Measurements from ENCODE around the gene TRMT1. TPM values are rescaled to one million over a fixed set of nuclear protein-coding genes. Genes with fewer than 3 reads are reported as not detected.

TRMT1 gene
- total and polyA plus RNA-seq, 2 of the 8 experiments (the other 6 are each of a cell fraction or from before 2014, with no cell fraction given) = 77.4 to 99.3 TPM

- Histone ChIP-seq H2BK20ac (ENCODE audit: low read length) (no peak overlapping the region), H3K27me3 (replicated peaks in 1 of 4; ENCODE audit: control insufficient read depth in 3 of 4, extremely low read depth in 1 of 4, insufficient read depth in 3 of 4, low read length in 3 of 4) (peaks cover 14 to 76% (median 51%) of the 10 kb centered on the region in 4 experiments), H4K8ac (ENCODE audit: extremely low read depth, insufficient read depth, low read length) (no peak overlapping the region), H2BK12ac (ENCODE audit: low read depth, low read length) (no peak overlapping the region), H2BK5ac (ENCODE audit: low read depth, low read length) (no peak overlapping the region), H3K27ac (ENCODE audit: low read depth, low read length) (no peak overlapping the region), H3K14ac (ENCODE audit: insufficient read length) (no peak overlapping the region), H3K9me3 (ENCODE audit: insufficient read depth in 2 of 2, low read depth in 1 of 2, low read length in 1 of 2) (no peaks in the 10 kb centered on the region), H2AK5ac (ENCODE audit: low read depth, low read length) (no peak overlapping the region), H2AFZ (ENCODE audit: low read length) (no peak overlapping the region), H4K20me1 (replicated peaks in 1 of 2; ENCODE audit: control insufficient read depth in 1 of 2, insufficient read depth in 2 of 2, low read length in 2 of 2) (peaks cover 2 to 5% of the 10 kb centered on the region in 2 experiments), H3K23me2 (ENCODE audit: low read depth, low read length) (peaks cover 3% of the 10 kb centered on the region; the same call in 1 of the 2 replicates), H3K36me3 (ENCODE audit: control insufficient read depth in 2 of 4, insufficient read depth in 4 of 4, low read length in 3 of 4) (no peaks in the 10 kb centered on the region), H3K56ac (replicated peaks; ENCODE audit: insufficient read length, low read depth, low read length) (no peak overlapping the region), H4K91ac (replicated peaks; ENCODE audit: insufficient read length, low read length) (no peak overlapping the region), H3K4me1 (replicated peaks in 1 of 4; ENCODE audit: control insufficient read depth in 3 of 4, insufficient read depth in 4 of 4, low read length in 3 of 4) (peaks cover 0 to 18% (median 16%) of the 10 kb centered on the region in 4 experiments; a peak in 5 of 7 replicates), H3K79me2 (ENCODE audit: control insufficient read depth in 1 of 2, insufficient read depth in 2 of 2, low read length in 2 of 2) (no peaks in the 10 kb centered on the region), H2BK120ac (replicated peaks; ENCODE audit: low read depth, low read length) (no peak overlapping the region), H3K23ac (ENCODE audit: insufficient read length) (no peak overlapping the region), H4K5ac (ENCODE audit: insufficient read length, low read depth, low read length) (no peak overlapping the region), H3K9ac (replicated peaks in 1 of 4; ENCODE audit: extremely low read depth in 1 of 4, low read depth in 3 of 4, low read length in 3 of 4) (no peak overlapping the region), H2BK15ac (ENCODE audit: low read length) (no peak overlapping the region; the same call in 1 of the 2 replicates), H3K4me2 (ENCODE audit: insufficient read depth in 1 of 2, low read depth in 2 of 2, low read length in 2 of 2) (peak overlapping the region in 1 of 2 experiments; percentile 85; a peak in 1 of 4 replicates), H3K79me1 (ENCODE audit: low read depth, low read length) (no peaks in the 10 kb centered on the region), H3K4ac (replicated peaks; ENCODE audit: insufficient read length, low read depth, low read length) (no peak overlapping the region), H3K4me3 (ENCODE audit: extremely low read depth in 1 of 4, insufficient read depth in 2 of 4, low read depth in 3 of 4, low read length in 4 of 4) (no peak overlapping the region; a peak in 1 of 8 replicates), H3K18ac (ENCODE audit: extremely low read depth, low read length) (no peak overlapping the region)
- no peak for TF ChIP-seq CREB1 (IDR thresholded peaks at IDR 0.05)
- peak; percentile 8 for TF ChIP-seq EZH2 (IDR thresholded peaks at IDR 0.05; ENCODE audit: low read depth, low read length, severe bottlenecking)
- TF ChIP-seq YY1 (IDR thresholded peaks at IDR 0.05; ENCODE audit: low read depth, low read length) = 0 out of 2 replicates have a peak, but pooled peaks have one; percentile 1
- no peak for TF ChIP-seq TCF12 (IDR thresholded peaks at IDR 0.05; ENCODE audit: low read depth, low read length)
- 20% methylated on average over 5 of the region's 5 CpGs; no CpG with 5 or more reads in 1 of the 2 experiments for WGBS, 2 experiments (ENCODE audit: extremely low coverage in 1 of 2, insufficient coverage in 1 of 2, insufficient read length in 1 of 2, insufficient replicate concordance in 2 of 2, low coverage in 1 of 2, low lambda C conversion rate in 2 of 2, missing lambda C conversion rate in 1 of 2)
- POLR2A ChIA-PET (ENCODE audit: partially characterized antibody) = interaction anchor here (0.8 to 3.8 kb wide), 19 partner anchors 8 to 203 kb away, joined by 3 to 15 read pairs (median 5); partner anchors contain the start of gene GCDH
- no peak for DNase-seq (ENCODE audit: low read depth in 1 of 2, low spot score in 2 of 2)
- FAIRE-seq = no peak
- CTCF ChIA-PET (ENCODE audit: partially characterized antibody) = interaction anchor here (0.6 to 48.8 kb wide), 28 partner anchors 8 to 954 kb away, joined by 3 to 1145 read pairs (median 10); partner anchors contain the start of gene DAND5
Measured at GRCh38 chr19:13094106-13094504, 22.4 kb downstream of the TRMT1 start.

Measured in H1 (cell line).